ENCODE results near the gene ROBO1.
"Not testable (repeated sequence)": the region's sequence is repeated elsewhere in the genome, so short reads cannot be mapped to it uniquely, and the experiment has no call there.

The ROBO1 gene

GRCh38 chr3:79310016-79310415 lies 457.8 kb downstream of the ROBO1 start:
- no peak for DNase-seq (ENCODE audit: low spot score)

- no peak for DNase-seq (ENCODE audit: low spot score)
Measured at GRCh38 chr3:79306934-79307570, 460.7 kb downstream of the ROBO1 start.

GRCh38 chr3:79299949-79300635 lies 467.7 kb downstream of the ROBO1 start:
- not testable (repeated sequence) for DNase-seq (ENCODE audit: low spot score)

- no peak for DNase-seq (ENCODE audit: low spot score)
Measured at GRCh38 chr3:79297245-79297960, 470.4 kb downstream of the ROBO1 start.

- DNase-seq (ENCODE audit: low spot score): no peak
Measured at GRCh38 chr3:79286882-79287281, 480.9 kb downstream of the ROBO1 start.

GRCh38 chr3:79285871-79286270 lies 481.9 kb downstream of the ROBO1 start:
- no peak for DNase-seq (ENCODE audit: low spot score)

GRCh38 chr3:79285380-79285779 lies 482.4 kb downstream of the ROBO1 start:
- no peak for DNase-seq (ENCODE audit: low spot score)

- DNase-seq (ENCODE audit: low spot score): no peak
Measured at GRCh38 chr3:79284781-79285180, 483.0 kb downstream of the ROBO1 start.

GRCh38 chr3:79278681-79279080 lies 489.1 kb downstream of the ROBO1 start:
- no peak for DNase-seq (ENCODE audit: low spot score)

- DNase-seq (ENCODE audit: low spot score): no peak
Measured at GRCh38 chr3:79268422-79268821, 499.4 kb downstream of the ROBO1 start.

- no peak for DNase-seq (ENCODE audit: low spot score)
Measured at GRCh38 chr3:79264892-79265291, 502.9 kb downstream of the ROBO1 start.

GRCh38 chr3:79263423-79263822 lies 504.4 kb downstream of the ROBO1 start:
- no peak for DNase-seq (ENCODE audit: low spot score)

GRCh38 chr3:79258479-79258878 lies 509.3 kb downstream of the ROBO1 start:
- no peak for DNase-seq (ENCODE audit: low spot score)

- no peak for DNase-seq (ENCODE audit: low spot score)
Measured at GRCh38 chr3:79257791-79258190, 510.0 kb downstream of the ROBO1 start.

GRCh38 chr3:79255702-79256101 lies 512.1 kb downstream of the ROBO1 start:
- DNase-seq (ENCODE audit: low spot score): no peak

GRCh38 chr3:79255292-79255691 lies 512.5 kb downstream of the ROBO1 start:
- DNase-seq (ENCODE audit: low spot score): no peak

- no peak for DNase-seq (ENCODE audit: low spot score)
Measured at GRCh38 chr3:79253704-79254103, 514.1 kb downstream of the ROBO1 start.

- DNase-seq (ENCODE audit: low spot score): no peak
Measured at GRCh38 chr3:79253271-79253670, 514.5 kb downstream of the ROBO1 start.

GRCh38 chr3:79250746-79251145 lies 517.1 kb downstream of the ROBO1 start:
- no peak for DNase-seq (ENCODE audit: low spot score)

GRCh38 chr3:79249701-79250100 lies 518.1 kb downstream of the ROBO1 start:
- DNase-seq (ENCODE audit: low spot score): no peak

- no peak for DNase-seq (ENCODE audit: low spot score)
Measured at GRCh38 chr3:79247725-79248043, 520.1 kb downstream of the ROBO1 start.

- DNase-seq (ENCODE audit: low spot score): no peak
Measured at GRCh38 chr3:79246875-79247724, 520.7 kb downstream of the ROBO1 start.
